DOHH2 (cell line): ENCODE measurements around the gene MUC2.

ENCODE experiments used
- H3F3A ChIP-seq: fragments of 200-600 bp; sonication (generic), shearing (Covaris generic); 2 replicates; pipeline ENCODE4 v1.6.0; 2016; ENCODE audit warnings: antibody characterized with exemption, mild to moderate bottlenecking; ENCODE audit not compliant: control insufficient read depth, insufficient read depth
- H3K27ac ChIP-seq: fragments of 200-600 bp; sonication (generic); 2 replicates; pipeline ENCODE4 v1.5.1; 2014; ENCODE audit warnings: low read depth, mild to moderate bottlenecking, low read length, moderate library complexity
- H3K27me3 ChIP-seq: fragments of 200-600 bp; sonication (generic); 2 replicates; pipeline ENCODE4 v1.6.1; 2014; ENCODE audit warnings: mild to moderate bottlenecking, low read length, mixed read lengths; ENCODE audit not compliant: control insufficient read depth
- H3K36me3 ChIP-seq: fragments of 200-600 bp; sonication (generic); 2 replicates; pipeline ENCODE4 v1.6.1; 2014; ENCODE audit warnings: mild to moderate bottlenecking, low read length, moderate library complexity, mixed read lengths; ENCODE audit not compliant: control insufficient read depth
- H3K4me1 ChIP-seq: fragments of 200-600 bp; sonication (generic); 2 replicates; pipeline ENCODE4 v1.6.1; 2014; ENCODE audit warnings: mild to moderate bottlenecking, low read length, mixed read lengths; ENCODE audit not compliant: control insufficient read depth
- H3K4me2 ChIP-seq: fragments of 200-600 bp; sonication (generic); 2 replicates; pipeline ENCODE4 v1.6.0; 2014; ENCODE audit warnings: mild to moderate bottlenecking, low read length, moderate library complexity
- H3K4me3 ChIP-seq: fragments of 200-600 bp; sonication (generic); 2 replicates; pipeline ENCODE4 v1.5.1; 2014; ENCODE audit warnings: mild to moderate bottlenecking, low read length, mixed read lengths
- H3K79me2 ChIP-seq: fragments of 200-600 bp; sonication (generic); 2 replicates; pipeline ENCODE4 v1.6.1; 2014; ENCODE audit warnings: mild to moderate bottlenecking, low read length, mixed read lengths; ENCODE audit not compliant: control insufficient read depth
- H3K9me2 ChIP-seq: fragments of 200-600 bp; sonication (generic); replicated peaks from 2 replicates; pipeline ENCODE4 v1.6.1; 2014; ENCODE audit warnings: mild to moderate bottlenecking, low read length, mixed read lengths; ENCODE audit not compliant: control insufficient read depth
- H3K9me3 ChIP-seq: fragments of 200-600 bp; sonication (generic); 2 replicates; pipeline ENCODE4 v1.6.1; 2014; ENCODE audit warnings: antibody characterized with exemption, low read length, mixed read lengths; ENCODE audit not compliant: control insufficient read depth, insufficient read depth
- H4K20me1 ChIP-seq: fragments of 200-600 bp; sonication (generic); 2 replicates; pipeline ENCODE4 v1.6.0; 2014; ENCODE audit warnings: low read depth, mild to moderate bottlenecking, antibody characterized with exemption, low read length, moderate library complexity; ENCODE audit not compliant: control insufficient read depth, insufficient read depth
- EZH2phosphoT487 ChIP-seq: fragments of 200-600 bp; sonication (generic); IDR thresholded peaks from 2 replicates; pipeline ENCODE4 v1.6.1; 2017; ENCODE audit warnings: borderline replicate concordance, mild to moderate bottlenecking, antibody characterized with exemption, low read length, moderate library complexity, mixed read lengths
- TF ChIP-seq, protein P1 (sequence below): fragments of 200-600 bp; sonication (generic); IDR thresholded peaks from one replicate; pipeline ENCODE4 v1.5.1; 2014; ENCODE audit warnings: antibody characterized with exemption, mild to moderate bottlenecking, low read depth, low read length; ENCODE audit not compliant: poor library complexity, severe bottlenecking

The MUC2 gene

DNA sequence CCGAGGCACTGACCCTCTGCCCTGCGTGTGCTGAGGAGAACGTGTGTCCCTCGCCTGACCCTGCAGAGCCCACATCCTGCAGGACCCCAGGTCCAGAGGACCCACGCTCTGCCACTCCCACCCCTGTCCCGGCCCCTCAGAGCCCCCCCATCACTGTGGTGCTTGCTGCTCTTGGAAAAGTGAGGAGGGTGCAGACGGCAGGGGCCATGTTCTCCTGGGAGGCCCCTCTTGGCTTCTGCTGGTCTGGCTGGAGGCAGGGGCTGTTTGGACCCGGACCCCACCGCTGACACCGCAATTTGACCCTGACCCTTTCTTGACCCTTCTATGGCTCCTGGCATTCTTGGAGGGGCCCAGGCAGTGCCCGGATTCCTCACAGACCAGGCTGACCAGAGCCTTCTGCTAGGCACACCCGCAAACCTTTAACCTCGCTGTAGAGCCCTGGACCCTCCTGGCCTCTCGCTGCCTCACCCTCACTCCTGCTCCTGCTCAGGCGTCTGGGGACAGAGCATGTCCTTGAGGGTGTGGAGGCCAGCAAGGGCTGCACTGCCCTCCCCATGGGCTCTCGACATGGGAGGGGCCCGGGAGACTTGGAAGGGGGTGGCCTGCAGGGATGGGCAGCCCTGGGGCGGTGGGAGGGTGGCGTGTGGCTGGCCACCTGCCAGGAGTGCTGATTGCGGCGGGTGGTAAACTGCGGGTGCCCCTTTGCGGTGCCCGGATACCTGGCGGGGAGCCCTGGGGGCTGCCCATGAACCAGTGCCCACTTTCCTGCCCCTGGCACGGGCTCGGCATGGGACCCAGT, 46.1 kb downstream of the MUC2 start:
- Histone ChIP-seq H3K9me3 (no peaks in the 10 kb centered on the region), H3K4me1 (no peaks in the 10 kb centered on the region), H3F3A (no peaks in the 10 kb centered on the region), H3K4me3 (no peak overlapping the region), H3K27me3 (no peaks in the 10 kb centered on the region), H3K27ac (no peak overlapping the region), H3K36me3 (no peaks in the 10 kb centered on the region), H3K4me2 (no peak overlapping the region), H3K9me2 (no peaks in the 10 kb centered on the region), H4K20me1 (no peaks in the 10 kb centered on the region), H3K79me2 (no peaks in the 10 kb centered on the region)
- no peak for TF ChIP-seq EZH2phosphoT487
- TF ChIP-seq, protein P1, sequence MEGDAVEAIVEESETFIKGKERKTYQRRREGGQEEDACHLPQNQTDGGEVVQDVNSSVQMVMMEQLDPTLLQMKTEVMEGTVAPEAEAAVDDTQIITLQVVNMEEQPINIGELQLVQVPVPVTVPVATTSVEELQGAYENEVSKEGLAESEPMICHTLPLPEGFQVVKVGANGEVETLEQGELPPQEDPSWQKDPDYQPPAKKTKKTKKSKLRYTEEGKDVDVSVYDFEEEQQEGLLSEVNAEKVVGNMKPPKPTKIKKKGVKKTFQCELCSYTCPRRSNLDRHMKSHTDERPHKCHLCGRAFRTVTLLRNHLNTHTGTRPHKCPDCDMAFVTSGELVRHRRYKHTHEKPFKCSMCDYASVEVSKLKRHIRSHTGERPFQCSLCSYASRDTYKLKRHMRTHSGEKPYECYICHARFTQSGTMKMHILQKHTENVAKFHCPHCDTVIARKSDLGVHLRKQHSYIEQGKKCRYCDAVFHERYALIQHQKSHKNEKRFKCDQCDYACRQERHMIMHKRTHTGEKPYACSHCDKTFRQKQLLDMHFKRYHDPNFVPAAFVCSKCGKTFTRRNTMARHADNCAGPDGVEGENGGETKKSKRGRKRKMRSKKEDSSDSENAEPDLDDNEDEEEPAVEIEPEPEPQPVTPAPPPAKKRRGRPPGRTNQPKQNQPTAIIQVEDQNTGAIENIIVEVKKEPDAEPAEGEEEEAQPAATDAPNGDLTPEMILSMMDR = no peak

- no peaks in the 10 kb centered on the region for H3K27me3 ChIP-seq
- no peaks in the 10 kb centered on the region for H3K36me3 ChIP-seq
- no peaks in the 10 kb centered on the region for H4K20me1 ChIP-seq
- no peak overlapping the region for H3K4me3 ChIP-seq
- no peak overlapping the region for H3K4me2 ChIP-seq
- H3K9me2 ChIP-seq = no peaks in the 10 kb centered on the region
- H3K4me1 ChIP-seq = no peaks in the 10 kb centered on the region
- no peaks in the 10 kb centered on the region for H3K9me3 ChIP-seq
- H3K27ac ChIP-seq = no peak overlapping the region
- TF ChIP-seq, protein P1 = no peak
- TF ChIP-seq EZH2phosphoT487 = no peak
- H3F3A ChIP-seq = no peaks in the 10 kb centered on the region
- H3K79me2 ChIP-seq = no peaks in the 10 kb centered on the region
Observed at GRCh38 chr11:1121331-1121812, 46.7 kb downstream of the MUC2 start.

GRCh38 chr11:1121813-1122663, 47.4 kb downstream of the MUC2 start:
- no peaks in the 10 kb centered on the region for H3F3A ChIP-seq
- H3K4me3 ChIP-seq = no peak overlapping the region
- no peaks in the 10 kb centered on the region for H3K4me1 ChIP-seq
- H3K36me3 ChIP-seq = no peaks in the 10 kb centered on the region
- no peaks in the 10 kb centered on the region for H3K9me2 ChIP-seq
- no peaks in the 10 kb centered on the region for H3K27me3 ChIP-seq
- H3K9me3 ChIP-seq = no peaks in the 10 kb centered on the region
- no peak overlapping the region for H3K4me2 ChIP-seq
- no peaks in the 10 kb centered on the region for H4K20me1 ChIP-seq
- H3K79me2 ChIP-seq = no peaks in the 10 kb centered on the region
- no peak overlapping the region for H3K27ac ChIP-seq
- no peak for TF ChIP-seq EZH2phosphoT487
- TF ChIP-seq, protein P1 = no peak
